ENCODE data around the gene PHLDA2.

Gene PHLDA2

DNA sequence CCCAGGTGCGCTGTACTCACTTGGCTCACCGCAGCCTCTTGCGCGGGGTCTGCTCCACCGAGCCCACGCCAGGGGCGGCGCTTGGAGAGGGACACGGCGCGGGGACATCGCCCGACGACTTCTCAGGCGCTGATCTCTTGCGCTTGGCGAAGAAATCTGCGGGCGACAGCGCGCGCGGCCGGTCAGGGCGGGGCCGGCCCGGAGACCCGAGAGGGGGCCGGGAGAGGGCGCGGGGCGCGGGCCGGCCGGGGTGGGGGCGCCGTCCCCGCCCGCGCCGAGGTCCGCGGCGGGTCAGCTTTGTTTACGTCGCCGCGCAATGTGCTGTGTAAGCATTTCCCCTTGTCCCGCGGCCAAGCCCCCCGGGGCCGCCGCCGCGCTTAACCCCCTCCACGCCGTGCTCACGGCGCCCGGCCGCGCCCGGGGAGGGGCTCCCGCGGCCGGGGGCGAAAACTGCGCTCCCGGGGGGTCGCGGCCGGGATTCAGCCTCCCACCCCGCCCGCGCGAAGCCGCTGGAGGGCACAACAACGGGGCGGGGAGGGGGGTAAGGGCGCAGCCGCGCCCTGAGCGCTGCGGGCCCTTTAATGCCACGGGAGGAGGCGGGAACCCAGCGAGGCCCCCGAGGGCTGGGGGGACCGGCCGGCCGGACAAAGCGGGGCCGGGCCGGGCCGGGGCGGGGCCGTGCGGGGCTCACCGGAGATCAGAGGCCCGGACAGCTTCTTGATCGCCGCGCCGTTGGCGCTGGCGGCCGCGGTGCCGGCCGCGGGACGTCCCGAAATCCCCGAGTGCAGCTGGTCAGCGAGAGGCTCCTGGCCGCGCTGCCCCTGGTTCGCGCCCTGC lies 45.0 kb downstream of the PHLDA2 start:
- in situ Hi-C loops (cut with MboI; ENCODE audit: low sequenced_read_pairs) = loop anchor here (25.0 kb wide), 1 partner anchor 697 kb away; no protein-coding TSS in a partner anchor

GRCh38 chr11:2883640-2883978 lies 45.6 kb downstream of the PHLDA2 start:
- in situ Hi-C loops (cut with MboI; ENCODE audit: low sequenced_read_pairs) = loop anchor here (25.0 kb wide), 1 partner anchor 696 kb away; no protein-coding TSS in a partner anchor

GRCh38 chr11:2882396-2883110 lies 46.7 kb downstream of the PHLDA2 start:
- in situ Hi-C loops (cut with MboI; ENCODE audit: low sequenced_read_pairs) = loop anchor here (25.0 kb wide), 1 partner anchor 695 kb away; no protein-coding TSS in a partner anchor

GRCh38 chr11:2881981-2882375 lies 47.2 kb downstream of the PHLDA2 start:
- in situ Hi-C loops (cut with MboI; ENCODE audit: low sequenced_read_pairs) = loop anchor here (25.0 kb wide), 1 partner anchor 695 kb away; no protein-coding TSS in a partner anchor

GRCh38 chr11:2881076-2881980 lies 47.9 kb downstream of the PHLDA2 start:
- in situ Hi-C loops (cut with MboI; ENCODE audit: low sequenced_read_pairs) = loop anchor here (25.0 kb wide), 1 partner anchor 694 kb away; no protein-coding TSS in a partner anchor

GRCh38 chr11:2880646-2881045 lies 48.6 kb downstream of the PHLDA2 start:
- in situ Hi-C loops (cut with MboI; ENCODE audit: low sequenced_read_pairs) = loop anchor here (25.0 kb wide), 1 partner anchor 693 kb away; no protein-coding TSS in a partner anchor

DNA sequence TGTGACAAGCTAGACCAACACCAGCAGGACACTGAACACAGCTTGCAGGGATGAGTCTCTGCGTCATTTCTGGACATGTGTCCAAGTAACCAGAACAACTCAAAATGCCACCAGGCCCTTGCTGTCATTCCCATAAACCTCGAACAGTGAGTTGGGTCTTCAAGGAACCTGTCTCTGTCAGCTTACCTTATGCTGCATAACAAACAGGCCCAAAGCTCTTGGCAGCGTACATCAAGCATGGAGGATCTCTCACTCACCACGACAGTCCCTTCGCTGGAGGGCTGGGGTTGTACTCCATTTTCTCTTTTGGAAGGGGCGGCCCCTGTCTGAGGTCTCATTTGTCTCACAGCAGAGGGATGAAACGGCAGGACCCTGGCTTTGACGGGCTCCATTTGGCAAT lies 50.4 kb downstream of the PHLDA2 start:
- in situ Hi-C loops (cut with MboI; ENCODE audit: low sequenced_read_pairs) = loop anchor here (25.0 kb wide), 1 partner anchor 691 kb away; no protein-coding TSS in a partner anchor

All from HL-60/S4 treated with retinoic acid at 250 ng/mL for 4 days and 3 days (cell line).